ENCODE results near the gene PIP4P1. TPM values are rescaled to one million over a fixed set of nuclear protein-coding genes. Genes with fewer than 3 reads are reported as not detected.

PIP4P1 gene
- total and polyA plus RNA-seq, 2 experiments from 2014 or later, result 20.9 to 26.4 TPM

DNA sequence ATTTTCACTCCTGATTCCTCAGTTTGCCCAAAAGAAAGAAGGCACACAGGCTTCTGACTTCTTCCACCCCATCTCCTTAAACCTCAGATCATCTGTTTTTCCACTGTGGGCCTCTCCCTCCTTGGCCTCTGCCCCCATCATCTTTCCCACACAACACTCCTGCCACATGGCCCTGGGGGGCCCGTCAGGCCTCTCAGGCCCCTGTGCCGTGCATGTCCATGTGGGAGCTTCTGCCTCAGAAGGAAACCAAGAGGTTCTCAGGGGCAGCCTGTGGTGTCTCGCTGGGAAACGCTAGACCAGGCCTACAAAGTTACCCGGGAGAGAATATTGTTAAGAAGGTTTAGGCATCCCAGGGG is 33.2 kb downstream of the PIP4P1 start (continued):
- TF ChIP-seq, protein P1, sequence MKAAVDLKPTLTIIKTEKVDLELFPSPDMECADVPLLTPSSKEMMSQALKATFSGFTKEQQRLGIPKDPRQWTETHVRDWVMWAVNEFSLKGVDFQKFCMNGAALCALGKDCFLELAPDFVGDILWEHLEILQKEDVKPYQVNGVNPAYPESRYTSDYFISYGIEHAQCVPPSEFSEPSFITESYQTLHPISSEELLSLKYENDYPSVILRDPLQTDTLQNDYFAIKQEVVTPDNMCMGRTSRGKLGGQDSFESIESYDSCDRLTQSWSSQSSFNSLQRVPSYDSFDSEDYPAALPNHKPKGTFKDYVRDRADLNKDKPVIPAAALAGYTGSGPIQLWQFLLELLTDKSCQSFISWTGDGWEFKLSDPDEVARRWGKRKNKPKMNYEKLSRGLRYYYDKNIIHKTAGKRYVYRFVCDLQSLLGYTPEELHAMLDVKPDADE (IDR thresholded peaks at IDR 0.05), result no peak
- TF ChIP-seq POLR2AphosphoS5 (IDR thresholded peaks at IDR 0.05; ENCODE audit: low read depth), result no peak

- Histone ChIP-seq H2AFZ (peak overlapping the region; percentile 95), H3K9me2 (ENCODE audit: insufficient read depth) (peaks cover 6% of the 10 kb centered on the region; the same call in 1 of the 2 replicates), H3K4me1 (ENCODE audit: insufficient read depth) (peaks cover 14% of the 10 kb centered on the region), H3K36me3 (ENCODE audit: insufficient read depth) (no peaks in the 10 kb centered on the region), H3K4me3 (no peak overlapping the region), H3K27me3 (ENCODE audit: insufficient read depth) (no peaks in the 10 kb centered on the region), H3K79me2 (replicated peaks; ENCODE audit: insufficient read depth) (no peaks in the 10 kb centered on the region), H3K4me2 (0 out of 2 replicates have a peak overlapping the region, but pooled peaks have one; percentile 51), H4K20me1 (replicated peaks; ENCODE audit: insufficient read depth) (no peaks in the 10 kb centered on the region), H3F3A (replicated peaks; ENCODE audit: low read depth) (no peaks in the 10 kb centered on the region), H3K27ac (ENCODE audit: low read depth) (no peak overlapping the region)
- no peak overlapping the region for H3K4me3 Mint-ChIP-seq
- H3K9me3 Mint-ChIP-seq, result no peaks in the 10 kb centered on the region
- no peaks in the 10 kb centered on the region for H3K36me3 Mint-ChIP-seq (ENCODE audit: low read depth)
- H3K27ac Mint-ChIP-seq, result no peak overlapping the region
- DNase-seq (ENCODE audit: low spot score) (no peak), ATAC-seq (no peak)
- H3K4me1 Mint-ChIP-seq, result peaks cover 14% of the 10 kb centered on the region; the same call in 2 of the 3 replicates
- peaks cover 11% of the 10 kb centered on the region for H3K27me3 Mint-ChIP-seq (ENCODE audit: insufficient read depth, low read depth, poor library complexity)
- no peak for TF ChIP-seq ZNF331 (CRISPR knock-in tag; IDR thresholded peaks at IDR 0.05; ENCODE audit: low read depth)
- TF ChIP-seq, protein P2, sequence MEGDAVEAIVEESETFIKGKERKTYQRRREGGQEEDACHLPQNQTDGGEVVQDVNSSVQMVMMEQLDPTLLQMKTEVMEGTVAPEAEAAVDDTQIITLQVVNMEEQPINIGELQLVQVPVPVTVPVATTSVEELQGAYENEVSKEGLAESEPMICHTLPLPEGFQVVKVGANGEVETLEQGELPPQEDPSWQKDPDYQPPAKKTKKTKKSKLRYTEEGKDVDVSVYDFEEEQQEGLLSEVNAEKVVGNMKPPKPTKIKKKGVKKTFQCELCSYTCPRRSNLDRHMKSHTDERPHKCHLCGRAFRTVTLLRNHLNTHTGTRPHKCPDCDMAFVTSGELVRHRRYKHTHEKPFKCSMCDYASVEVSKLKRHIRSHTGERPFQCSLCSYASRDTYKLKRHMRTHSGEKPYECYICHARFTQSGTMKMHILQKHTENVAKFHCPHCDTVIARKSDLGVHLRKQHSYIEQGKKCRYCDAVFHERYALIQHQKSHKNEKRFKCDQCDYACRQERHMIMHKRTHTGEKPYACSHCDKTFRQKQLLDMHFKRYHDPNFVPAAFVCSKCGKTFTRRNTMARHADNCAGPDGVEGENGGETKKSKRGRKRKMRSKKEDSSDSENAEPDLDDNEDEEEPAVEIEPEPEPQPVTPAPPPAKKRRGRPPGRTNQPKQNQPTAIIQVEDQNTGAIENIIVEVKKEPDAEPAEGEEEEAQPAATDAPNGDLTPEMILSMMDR (conservative IDR thresholded peaks at IDR 0.05; ENCODE audit: low read depth in 2 of 2), result no peak
- no peak for TF ChIP-seq EZH2 (IDR thresholded peaks at IDR 0.05; ENCODE audit: low read depth, unreplicated experiment)
- TF ChIP-seq JUNB (IDR thresholded peaks at IDR 0.05; ENCODE audit: unreplicated experiment), result no peak
- TF ChIP-seq POLR2AphosphoS5 (IDR thresholded peaks at IDR 0.05; ENCODE audit: low read depth), result no peak
- TF ChIP-seq STAT1 (IDR thresholded peaks at IDR 0.05; ENCODE audit: unreplicated experiment), result no peak
- TF ChIP-seq EZH2phosphoT487 (IDR thresholded peaks at IDR 0.05; ENCODE audit: unreplicated experiment), result no peak
- TF ChIP-seq ZNF462 (CRISPR knock-in tag; IDR thresholded peaks at IDR 0.05), result no peak
- TF ChIP-seq ZNF114 (CRISPR knock-in tag; IDR thresholded peaks at IDR 0.05), result no peak
- no peak for TF ChIP-seq CREB1 (CRISPR knock-in tag; IDR thresholded peaks at IDR 0.05; ENCODE audit: low read depth)
- TF ChIP-seq NANOG (IDR thresholded peaks at IDR 0.05; ENCODE audit: borderline replicate concordance), result no peak
These were observed 33.8 kb downstream of the PIP4P1 start for GRCh38 chr14:20427231-20428009.

All from GM23338 (cell line).